Fibroblast of lung (primary cell): ENCODE measurements around the gene CSKMT. TPM values are rescaled to one million over a fixed set of nuclear protein-coding genes. Genes with fewer than 3 reads are reported as not detected.
"Not testable (repeated sequence)": the region's sequence is repeated elsewhere in the genome, so short reads cannot be mapped to it uniquely, and the experiment has no call there.

Experiments
- DNase-seq, 2 donors: peaks; one replicate each; pipeline versions ENCODE4 v3.0.0 to v3.0.0-alpha.2; 2010; ENCODE audit warnings: low read depth in 2 of 2
- H2AFZ ChIP-seq: 2 replicates; pipeline ENCODE4 v1.5.1; 2012; ENCODE audit warnings: low read length, control low read depth, inconsistent platforms
- H3K27ac ChIP-seq: 2 replicates; pipeline ENCODE4 v1.5.1; 2011; ENCODE audit warnings: low read length, control low read depth; ENCODE audit not compliant: insufficient read depth
- H3K27me3 ChIP-seq: 2 replicates; pipeline ENCODE4 v1.5.1; 2011; ENCODE audit warnings: mild to moderate bottlenecking, low read length; ENCODE audit not compliant: control insufficient read depth, insufficient read depth
- H3K36me3 ChIP-seq: 2 replicates; pipeline ENCODE4 v1.5.1; 2011; ENCODE audit warnings: low read length; ENCODE audit not compliant: control insufficient read depth, insufficient read depth
- H3K4me1 ChIP-seq: 2 replicates; pipeline ENCODE4 v1.5.1; 2011; ENCODE audit warnings: low read length; ENCODE audit not compliant: control insufficient read depth, insufficient read depth; ENCODE audit errors: extremely low read depth
- H3K4me2 ChIP-seq: 2 replicates; pipeline ENCODE4 v1.5.1; 2011; ENCODE audit warnings: low read length, control low read depth; ENCODE audit not compliant: insufficient read depth; ENCODE audit errors: extremely low read depth
- H3K4me3 ChIP-seq, 4 experiments: fragments of 200-600 bp in 1 of 4; sonication (generic) in 1 of 4; replicated peaks in 1 of 4; 2 replicates each; pipeline ENCODE4 v1.5.1; 2011 to 2016; ENCODE audit warnings: low read length in 4 of 4, low read depth in 3 of 4, mild to moderate bottlenecking in 3 of 4, control low read depth in 2 of 4, inconsistent platforms in 1 of 4, mixed read lengths in 1 of 4; ENCODE audit not compliant: insufficient read depth in 1 of 4; ENCODE audit errors: control extremely low read depth in 1 of 4
- H3K79me2 ChIP-seq: 2 replicates; pipeline ENCODE4 v1.5.1; 2012; ENCODE audit warnings: mild to moderate bottlenecking, low read length, inconsistent platforms; ENCODE audit not compliant: control insufficient read depth, insufficient read depth
- H3K9ac ChIP-seq: 2 replicates; pipeline ENCODE4 v1.5.1; 2011; ENCODE audit warnings: mild to moderate bottlenecking, low read length, control low read depth; ENCODE audit not compliant: insufficient read depth
- H3K9me3 ChIP-seq: 2 replicates; pipeline ENCODE4 v1.5.1; 2012; ENCODE audit warnings: low read depth, low read length; ENCODE audit not compliant: control insufficient read depth, insufficient read depth
- H4K20me1 ChIP-seq: 2 replicates; pipeline ENCODE4 v1.5.1; 2011; ENCODE audit warnings: low read length; ENCODE audit not compliant: control insufficient read depth, insufficient read depth; ENCODE audit errors: extremely low read depth
- CTCF ChIP-seq, 2 donors: IDR thresholded peaks in 1 of 2; conservative IDR thresholded peaks in 1 of 2; 1 replicate in 1 of 2; 2 replicates in 1 of 2; pipeline ENCODE4 v1.5.1; 2011 to 2012; ENCODE audit warnings: low read length in 2 of 2, control low read depth in 1 of 2, inconsistent platforms in 1 of 2, low read depth in 1 of 2, mild to moderate bottlenecking in 1 of 2
- EZH2 ChIP-seq: IDR thresholded peaks from 2 replicates; pipeline ENCODE4 v1.5.1; 2012; ENCODE audit warnings: low read length, control low read depth, mild to moderate bottlenecking; ENCODE audit errors: missing control alignments
- polyA minus RNA-seq: library from RNA; depleted of rRNA, polyadenylated mRNA; stranded (reverse); fragments of >200 nt; gene quantifications from 2 replicates; pipeline ENCODE4 v1.2.3, GENCODE V29; 2011; ENCODE audit warnings: low replicate concordance
- polyA plus RNA-seq, 2 donors: library from polyadenylated mRNA; depleted of rRNA in 1 of 2; stranded (reverse) in 1 of 2; unstranded in 1 of 2; fragments of >200 nt; gene quantifications; 2 replicates each; pipeline ENCODE4 v1.2.1, GENCODE V29; 2011 to 2012; ENCODE audit warnings: missing spikeins in 1 of 2
- total RNA-seq: library from RNA; depleted of rRNA; stranded (reverse); fragments of >200 nt; gene quantifications from 2 replicates; pipeline ENCODE4 v1.2.1, GENCODE V29; 2014

Gene CSKMT
- total RNA-seq = 8.4 and 9.8 TPM in 2 replicates
- polyA plus RNA-seq = 2.6 and 2.9 TPM in 2 replicates
- polyA plus RNA-seq (2012) = 4.9 and 5.0 TPM in 2 replicates
- polyA minus RNA-seq = 16.5 and 17.0 TPM in 2 replicates

- Histone ChIP-seq H3K27me3 (no peaks in the 10 kb centered on the region), H3K9ac (peak within 1 kb of the TSS; percentile 69), H2AFZ (peak within 1 kb of the TSS; percentile 50), H3K4me2 (peak within 1 kb of the TSS; percentile 99), H3K79me2 (peaks cover 29% of the 10 kb centered on the region), H3K36me3 (peaks cover 15% of the 10 kb centered on the region), H3K27ac (peak within 1 kb of the TSS; percentile 45), H4K20me1 (no peaks in the 10 kb centered on the region), H3K4me1 (peaks cover 10% of the 10 kb centered on the region), H3K4me3 (peak within 1 kb of the TSS; percentile 43 to 95 (median 80)), H3K9me3 (no peaks in the 10 kb centered on the region)
- TF ChIP-seq CTCF (conservative IDR thresholded peaks at IDR 0.05 in 1 of 2, IDR thresholded peaks at IDR 0.05 in 1 of 2; ENCODE audit: low read depth in 1 of 2, low read length in 2 of 2) (no peak), EZH2 (no peak)
- peak; percentile 91 to 95 for DNase-seq
Observed at GRCh38 chr11:62665075-62665598, at the start of gene CSKMT, which contains the start of gene C11orf98. CSKMT (plus strand) TSS chr11:62665312; CDS start chr11:62665880, 568 bp downstream. C11orf98 (minus strand) TSS chr11:62665210; CDS start chr11:62665169, 41 bp downstream.

- H3K36me3 ChIP-seq = peaks cover 8% of the 10 kb centered on the region
- H3K9me3 ChIP-seq = no peaks in the 10 kb centered on the region
- no peaks in the 10 kb centered on the region for H3K79me2 ChIP-seq
- H3K27ac ChIP-seq = no peak overlapping the region
- no peak for TF ChIP-seq EZH2
- TF ChIP-seq CTCF (conservative IDR thresholded peaks at IDR 0.05 in 1 of 2, IDR thresholded peaks at IDR 0.05 in 1 of 2; ENCODE audit: low read depth in 1 of 2, low read length in 2 of 2) = no peak
- H3K4me3 ChIP-seq = no peak overlapping the region
- H3K9ac ChIP-seq = no peak overlapping the region
- H3K4me2 ChIP-seq = no peak overlapping the region
- DNase-seq = no peak
- H3K27me3 ChIP-seq = no peaks in the 10 kb centered on the region
- H2AFZ ChIP-seq = no peak overlapping the region
- H3K4me1 ChIP-seq = peaks cover 12% of the 10 kb centered on the region
- no peaks in the 10 kb centered on the region for H4K20me1 ChIP-seq
Observed at GRCh38 chr11:62615521-62615920, 49.6 kb upstream of the CSKMT start.

- H2AFZ ChIP-seq, H3K9ac ChIP-seq, H3K27me3 ChIP-seq, DNase-seq, H3K79me2 ChIP-seq, H3K4me1 ChIP-seq, H4K20me1 ChIP-seq, H3K4me3 ChIP-seq, H3K27ac ChIP-seq, H3K9me3 ChIP-seq, H3K4me2 ChIP-seq, H3K36me3 ChIP-seq: not testable (repeated sequence)
Observed at GRCh38 chr11:62616957-62617356, 48.2 kb upstream of the CSKMT start.
